Middle frontal gyrus (tissue), 1 donor: ENCODE results near the gene DLX1.

Source experiments
- DNase-seq: peaks from one replicate; pipeline ENCODE4 v3.0.0-alpha.2; 2015; ENCODE audit warnings: low spot score; ENCODE audit errors: extremely low spot score

DLX1 gene

DNA sequence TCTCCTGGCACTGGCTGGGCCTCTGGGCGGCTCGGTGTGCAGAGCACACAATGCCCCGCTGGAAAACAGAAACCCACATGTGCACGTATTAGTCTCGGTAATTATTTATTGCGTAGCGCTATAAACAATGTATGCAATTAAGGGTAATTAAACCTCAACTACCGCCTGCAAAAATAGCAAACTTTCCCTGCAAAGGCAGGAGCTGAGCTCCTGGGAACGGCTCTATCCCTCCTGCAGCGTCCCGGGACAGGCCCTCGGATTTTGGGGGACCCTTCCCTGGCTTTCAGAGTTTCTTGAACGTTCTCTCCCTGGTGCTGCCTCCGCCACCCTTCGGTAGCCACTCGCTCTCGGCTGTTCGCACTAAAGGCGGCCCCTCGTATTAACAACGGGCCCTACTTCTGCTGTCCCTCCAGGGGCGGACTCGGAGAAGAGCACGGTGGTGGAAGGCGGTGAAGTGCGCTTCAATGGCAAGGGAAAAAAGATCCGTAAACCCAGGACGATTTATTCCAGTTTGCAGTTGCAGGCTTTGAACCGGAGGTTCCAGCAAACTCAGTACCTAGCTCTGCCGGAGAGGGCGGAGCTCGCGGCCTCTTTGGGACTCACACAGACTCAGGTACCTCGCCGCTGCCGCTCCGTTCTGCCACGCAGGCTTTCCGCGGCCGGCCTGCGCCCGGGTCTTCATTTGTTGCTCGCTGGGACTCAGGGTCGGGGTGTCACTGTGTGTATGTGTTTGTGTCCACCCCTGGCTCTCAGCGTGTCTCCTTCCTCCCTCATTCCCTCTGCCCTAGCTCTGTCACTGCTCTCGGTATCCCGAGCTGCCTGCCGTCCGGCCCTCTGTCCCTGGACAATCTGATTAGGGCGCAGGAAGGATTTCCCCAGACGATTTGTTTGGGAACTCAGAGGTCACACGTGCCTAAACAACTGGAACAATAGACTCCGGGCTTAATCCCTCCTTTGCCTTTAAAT is 1.2 kb downstream of the DLX1 start:
- no peak for DNase-seq

DNA sequence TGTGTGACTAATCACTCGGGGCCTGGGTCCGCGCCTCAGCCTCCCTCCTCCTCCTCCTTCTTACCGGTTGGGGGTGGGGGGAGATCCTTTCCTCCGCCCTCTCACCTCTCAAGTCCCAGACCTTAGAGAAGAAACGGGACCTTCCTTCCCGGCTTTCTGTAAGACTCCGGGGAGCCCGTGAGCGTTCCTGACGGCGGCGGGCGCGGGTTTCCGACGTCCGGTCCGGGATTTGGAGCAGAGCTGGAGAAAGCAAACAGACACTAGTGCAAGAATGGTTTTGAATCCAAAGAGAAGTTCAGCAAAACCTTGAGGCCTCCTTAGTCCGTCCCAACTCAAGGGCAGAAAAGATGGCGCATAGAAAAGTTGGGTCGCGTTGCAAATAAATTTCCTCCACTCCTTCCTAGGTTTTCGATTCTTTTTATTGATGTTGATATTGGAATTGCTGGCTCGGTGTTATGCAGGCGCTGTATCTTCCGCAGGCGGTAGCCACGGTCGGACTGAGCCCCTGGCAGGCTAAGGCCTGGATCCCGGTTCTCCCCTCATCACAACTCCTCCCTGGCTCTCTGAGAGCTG is 2.0 kb downstream of the DLX1 start:
- DNase-seq: no peak

DNA sequence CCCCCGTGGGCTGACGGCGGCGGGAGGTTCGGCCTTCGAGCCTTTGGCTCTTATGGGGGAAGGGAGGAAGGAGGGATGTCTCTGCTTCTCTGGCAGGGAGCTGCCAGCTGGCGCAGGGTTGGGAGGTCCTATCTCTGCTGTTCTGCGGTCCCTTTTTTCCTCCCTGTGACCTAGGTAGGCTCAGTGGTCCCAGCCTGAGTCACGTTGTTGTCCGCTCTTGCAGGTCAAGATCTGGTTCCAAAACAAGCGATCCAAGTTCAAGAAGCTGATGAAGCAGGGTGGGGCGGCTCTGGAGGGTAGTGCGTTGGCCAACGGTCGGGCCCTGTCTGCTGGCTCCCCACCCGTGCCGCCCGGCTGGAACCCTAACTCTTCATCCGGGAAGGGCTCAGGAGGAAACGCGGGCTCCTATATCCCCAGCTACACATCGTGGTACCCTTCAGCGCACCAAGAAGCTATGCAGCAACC is 2.5 kb downstream of the DLX1 start:
- DNase-seq: no peak

DNA sequence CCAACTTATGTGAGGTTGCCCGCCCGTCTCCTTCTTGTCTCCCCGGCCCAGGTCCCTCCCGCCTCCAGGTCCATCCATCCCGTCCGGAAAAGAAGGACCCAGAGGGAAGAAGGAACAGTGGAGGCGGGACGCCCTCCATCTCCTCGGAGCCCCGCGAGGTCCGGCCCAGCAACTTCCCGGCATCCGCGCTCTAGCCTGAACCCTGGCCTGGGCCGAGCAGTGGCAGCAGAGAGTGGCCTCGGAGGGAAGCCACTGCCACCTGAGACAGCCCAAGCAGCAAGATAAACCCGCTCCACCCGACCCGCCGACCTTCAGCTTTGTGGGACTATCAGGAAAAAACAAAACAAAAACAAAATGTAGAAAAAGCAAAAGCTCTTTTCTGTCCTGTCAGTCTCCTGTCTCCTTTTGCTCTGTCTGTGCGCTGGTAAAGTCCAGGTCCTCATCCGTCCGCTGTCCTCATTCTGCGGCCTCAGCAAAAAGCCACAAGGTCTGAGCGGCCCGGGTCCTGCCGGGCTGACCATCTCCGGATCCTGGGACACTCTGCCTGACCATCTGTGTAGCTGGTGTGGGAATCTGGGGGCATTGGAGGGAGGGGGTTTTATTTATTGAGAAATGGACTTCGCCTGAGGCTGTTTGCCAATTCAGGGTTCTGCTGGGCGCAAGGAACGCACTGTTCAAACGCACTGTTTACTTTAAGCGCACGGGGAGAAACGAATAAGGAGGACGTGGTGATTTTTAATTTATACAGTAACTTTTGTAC is 3.1 kb downstream of the DLX1 start:
- no peak for DNase-seq

DNA sequence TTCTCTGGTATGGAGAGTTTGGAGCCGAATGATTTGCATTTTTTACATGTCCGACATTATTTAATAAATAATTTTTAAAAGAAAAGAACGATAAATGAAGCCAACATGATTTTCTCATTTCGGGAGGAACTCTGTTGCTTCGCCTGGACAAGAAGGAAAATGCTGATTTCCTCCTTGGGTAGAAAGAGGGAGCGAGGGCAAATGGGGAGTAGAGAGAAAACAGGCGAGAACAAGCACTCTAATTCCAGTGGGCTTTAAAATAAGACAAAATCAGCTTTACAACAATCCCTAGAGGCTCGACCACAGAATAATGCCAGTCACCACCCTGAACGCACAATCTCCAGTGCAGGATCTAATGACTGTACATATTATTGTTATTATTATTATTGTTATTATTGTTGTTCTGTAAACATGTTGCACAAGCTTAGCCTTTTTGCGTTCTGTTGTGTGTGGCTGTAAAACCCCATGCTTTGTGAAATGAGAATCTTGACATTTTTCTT is 3.7 kb downstream of the DLX1 start:
- DNase-seq: no peak

DNA sequence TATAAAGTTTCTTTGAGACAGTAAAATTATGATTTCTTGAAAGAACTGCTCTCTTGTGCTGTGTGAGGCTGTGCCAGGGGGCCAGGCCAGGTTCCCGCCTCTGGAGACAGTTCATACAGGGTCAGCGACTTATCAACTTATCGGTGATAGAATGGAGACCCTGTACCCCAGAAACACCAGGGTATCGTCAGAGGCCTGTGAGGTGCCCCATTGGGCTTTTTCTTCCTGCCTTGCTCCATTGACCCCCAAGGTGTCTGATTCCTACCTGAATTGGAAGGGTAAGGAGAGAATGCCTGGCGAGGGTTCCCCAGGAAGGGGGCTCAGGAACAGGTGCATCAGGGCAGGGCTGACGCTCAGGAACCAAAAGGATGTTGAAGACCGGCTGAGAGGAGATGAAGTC is 4.3 kb downstream of the DLX1 start:
- DNase-seq: no peak

DNA sequence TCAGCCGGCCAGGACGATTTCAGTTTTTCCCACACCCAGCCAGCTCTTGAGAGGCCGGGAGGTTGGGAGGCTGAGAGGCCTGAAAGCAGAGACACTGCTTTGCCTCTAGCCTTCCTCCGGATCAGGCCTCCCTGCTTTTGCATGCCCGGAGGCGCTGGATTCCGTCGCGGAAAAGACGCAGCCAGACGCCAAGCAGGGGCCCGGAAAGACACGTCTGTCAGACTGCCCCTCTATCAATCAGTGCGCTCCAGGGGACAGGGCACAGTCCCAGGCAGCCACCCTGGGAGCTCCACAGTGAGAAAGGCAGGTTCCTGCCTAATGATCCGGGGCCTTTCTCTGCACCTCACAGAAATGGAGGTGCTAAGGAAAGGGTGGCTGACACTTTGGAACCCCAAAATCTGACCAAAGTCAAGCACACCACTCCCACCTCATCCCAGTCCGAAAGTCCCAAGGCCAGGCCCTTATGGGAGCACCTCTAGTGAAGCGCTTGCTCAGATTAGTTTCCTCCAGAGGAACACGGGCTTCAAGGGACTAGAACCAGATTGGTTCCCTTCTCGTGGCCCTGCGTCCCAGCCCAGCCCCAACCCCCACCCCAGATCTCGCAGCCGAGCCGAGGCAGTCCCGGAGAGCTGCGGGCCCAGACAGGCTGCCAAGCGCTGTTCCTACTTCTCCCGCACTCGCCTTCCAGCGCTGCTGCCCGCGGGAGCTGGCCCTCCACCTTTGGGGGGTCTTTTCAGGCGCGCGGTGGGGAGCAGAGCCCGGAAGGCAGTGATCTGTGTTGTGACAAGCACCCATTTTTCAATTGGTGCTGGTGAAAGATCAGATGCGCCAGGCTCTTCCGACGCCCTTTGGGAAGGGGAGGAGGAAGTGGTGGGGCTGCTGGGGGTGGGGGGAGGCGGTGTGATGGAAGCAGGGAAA is 5.0 kb downstream of the DLX1 start:
- no peak for DNase-seq

DNA sequence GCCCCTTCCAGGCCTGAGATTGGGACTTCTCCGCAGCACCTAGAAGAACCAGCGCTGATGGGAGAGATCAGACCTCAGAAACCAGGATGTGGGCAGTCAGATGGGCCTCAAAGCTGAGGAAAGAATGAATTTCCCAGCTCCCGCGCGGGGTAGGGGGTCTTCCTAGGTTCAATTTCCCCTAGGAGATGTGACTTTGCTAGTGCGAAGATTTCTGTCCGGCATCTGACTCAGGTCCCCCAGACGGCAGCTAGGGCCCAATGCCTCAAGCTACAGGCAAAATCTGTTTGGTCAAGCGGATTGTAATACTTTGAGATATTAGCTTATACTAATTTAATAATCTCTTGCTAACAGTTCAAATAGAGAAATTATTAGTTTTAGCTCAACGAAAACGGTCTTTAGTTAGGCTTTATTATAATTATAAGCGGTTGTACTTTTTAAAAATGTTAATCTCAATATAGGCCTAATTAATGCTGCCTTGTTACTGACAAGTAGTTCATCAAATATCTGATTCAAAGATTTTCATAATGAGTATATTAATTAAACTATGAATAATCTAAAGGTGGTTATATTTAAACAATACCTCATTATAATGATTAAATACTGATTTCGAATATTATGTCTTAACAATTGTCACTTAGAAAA is 5.8 kb downstream of the DLX1 start:
- DNase-seq: no peak

DNA sequence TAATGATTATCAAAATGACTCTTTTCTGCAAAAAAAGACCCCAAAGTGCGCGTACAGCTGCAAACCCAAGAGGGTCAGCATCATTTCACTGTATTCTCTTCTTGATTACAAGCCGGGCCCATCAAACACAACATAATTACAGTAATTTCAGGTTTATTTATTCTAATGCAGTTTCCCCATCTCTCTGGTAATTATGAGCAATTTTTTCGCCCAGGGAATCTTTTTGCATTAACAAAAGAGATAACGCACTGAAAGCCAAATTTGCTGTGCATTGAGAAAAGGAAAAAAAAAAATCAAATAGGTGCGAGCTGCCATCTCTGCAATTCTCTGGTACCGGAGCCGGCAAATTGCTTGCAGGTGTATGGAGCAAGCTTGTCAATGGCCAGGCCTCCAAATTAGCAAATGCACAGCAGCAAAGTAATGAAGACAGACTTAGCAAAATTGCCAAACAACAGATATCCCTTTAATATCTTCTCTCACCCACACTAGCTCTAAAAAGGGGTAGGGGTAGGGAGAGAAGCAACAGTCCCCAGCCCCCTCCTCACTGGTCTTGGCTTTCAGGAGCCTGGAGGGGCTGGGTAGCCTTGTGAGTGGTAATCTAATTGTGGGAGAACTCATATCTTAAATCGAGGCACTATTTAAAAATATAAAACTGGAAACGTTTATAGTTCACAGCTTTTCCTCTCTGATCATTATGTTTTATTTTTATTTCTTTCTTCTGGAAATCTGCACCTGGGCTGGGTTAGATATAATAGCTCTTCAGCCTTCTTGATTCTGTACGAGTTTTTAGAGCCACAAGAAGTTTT is 6.7 kb downstream of the DLX1 start:
- no peak for DNase-seq

DNA sequence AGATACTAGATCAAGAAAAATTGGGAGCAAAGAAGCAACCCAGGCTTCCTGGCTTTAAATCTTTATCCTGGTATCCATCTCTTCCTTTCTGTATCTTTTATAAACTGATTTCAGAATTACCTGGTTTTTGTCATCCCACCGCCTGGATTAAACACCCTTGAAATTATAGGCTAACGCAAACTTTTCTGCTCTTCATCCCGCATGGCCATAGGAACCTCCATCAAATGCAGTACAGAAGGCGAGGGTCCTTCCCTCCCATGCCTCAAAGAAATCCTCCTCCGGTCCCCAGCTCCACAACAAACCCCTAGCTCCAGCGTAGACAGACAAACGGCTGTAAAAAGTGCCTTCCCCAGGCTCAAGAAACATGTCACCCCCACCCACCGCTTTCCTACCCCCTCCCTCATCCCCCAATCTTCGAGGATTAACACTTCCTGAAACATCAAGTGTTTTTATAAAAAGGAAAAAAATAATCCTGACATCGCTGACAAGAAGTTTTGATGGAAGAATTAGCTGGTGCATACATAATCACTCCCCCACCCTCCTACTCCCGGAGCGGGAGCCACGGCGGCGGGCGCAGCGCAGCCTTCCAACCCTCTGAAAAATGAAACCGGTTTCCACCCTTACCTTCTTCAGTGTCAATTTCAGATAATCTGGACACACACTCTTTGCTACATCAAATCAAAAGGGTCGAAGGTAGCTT is 7.6 kb downstream of the DLX1 start:
- no peak for DNase-seq

DNA sequence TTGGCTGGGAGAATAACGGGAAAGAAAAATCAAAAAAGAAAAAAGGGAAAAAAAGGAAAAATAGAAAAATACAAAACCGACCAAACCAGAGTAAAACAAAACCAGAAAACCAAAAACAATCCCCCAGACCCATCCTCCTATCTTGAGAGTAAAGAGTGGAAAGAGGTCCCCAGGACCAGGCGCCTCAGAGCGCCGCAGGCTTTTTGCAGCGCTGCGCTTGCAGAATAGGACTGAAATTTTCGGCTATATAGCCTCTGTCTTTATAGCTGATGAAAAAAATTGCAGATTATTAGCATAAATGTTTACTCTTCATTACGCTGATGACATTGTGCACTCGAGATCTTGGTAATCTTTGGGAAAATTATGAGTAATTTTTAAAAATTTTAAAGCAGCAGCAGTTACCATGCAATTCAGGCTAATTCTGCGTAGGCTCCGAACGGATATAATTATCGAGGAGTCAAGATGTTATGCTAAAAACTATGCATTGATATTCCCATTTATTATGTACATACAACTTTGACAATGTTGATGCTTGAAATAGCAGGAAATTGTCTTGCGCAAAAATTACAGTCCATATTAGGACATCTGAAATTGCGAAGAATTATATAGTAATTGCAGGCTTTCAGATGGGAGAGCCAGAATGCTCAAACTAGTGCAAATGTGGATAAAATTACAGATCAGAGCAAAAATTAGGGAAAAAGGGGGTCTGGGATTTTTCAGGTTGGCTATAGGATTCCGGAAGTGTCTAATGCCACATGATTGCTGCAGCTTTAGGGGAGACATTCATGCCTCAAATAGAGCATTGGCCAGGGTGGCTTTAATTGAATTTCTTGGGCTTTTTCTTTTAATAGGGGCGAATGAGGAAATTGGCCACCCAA is 8.3 kb downstream of the DLX1 start:
- DNase-seq: no peak

DNA sequence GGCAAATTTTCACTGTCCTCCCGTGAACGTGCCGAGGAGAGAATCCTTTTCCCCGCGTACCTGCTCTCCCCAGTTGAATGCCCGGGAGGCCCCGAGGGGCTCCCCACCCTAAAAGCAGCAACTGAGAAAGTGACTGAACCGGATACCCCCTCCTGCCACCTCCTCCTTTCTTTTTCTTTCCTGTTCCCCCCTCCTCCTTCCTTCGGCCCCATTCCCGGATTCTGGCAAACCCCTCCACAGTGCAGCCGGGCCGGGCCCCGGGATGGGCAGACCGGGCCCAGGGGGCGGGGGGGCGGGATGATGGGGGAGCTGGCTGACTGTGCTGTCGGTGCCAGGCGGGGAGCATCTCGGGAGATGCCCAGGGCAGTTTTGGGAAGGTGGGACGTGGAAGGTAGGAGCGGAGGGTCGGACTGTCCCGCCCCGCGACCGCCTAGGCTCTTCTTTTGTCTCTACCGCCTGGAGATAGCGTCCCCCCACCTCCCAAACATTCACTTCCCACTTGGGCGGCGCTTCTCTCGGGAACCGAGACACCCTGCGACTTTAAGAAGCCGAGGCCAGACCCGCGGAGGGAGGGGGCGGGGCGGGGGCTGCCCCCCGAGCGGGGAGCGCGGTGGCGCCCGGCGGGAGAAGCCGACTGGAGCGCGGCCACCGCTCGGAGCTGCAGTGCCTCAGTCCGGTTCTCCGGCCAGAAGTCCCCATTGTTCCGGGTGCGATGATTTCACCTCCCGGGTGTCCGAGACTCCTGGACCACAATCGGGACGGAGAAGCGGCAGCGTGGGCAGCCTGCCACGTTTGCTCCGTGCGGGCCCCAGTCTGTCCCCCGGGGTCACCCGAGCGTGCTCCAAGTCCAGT is 9.2 kb downstream of the DLX1 start:
- DNase-seq: no peak

DNA sequence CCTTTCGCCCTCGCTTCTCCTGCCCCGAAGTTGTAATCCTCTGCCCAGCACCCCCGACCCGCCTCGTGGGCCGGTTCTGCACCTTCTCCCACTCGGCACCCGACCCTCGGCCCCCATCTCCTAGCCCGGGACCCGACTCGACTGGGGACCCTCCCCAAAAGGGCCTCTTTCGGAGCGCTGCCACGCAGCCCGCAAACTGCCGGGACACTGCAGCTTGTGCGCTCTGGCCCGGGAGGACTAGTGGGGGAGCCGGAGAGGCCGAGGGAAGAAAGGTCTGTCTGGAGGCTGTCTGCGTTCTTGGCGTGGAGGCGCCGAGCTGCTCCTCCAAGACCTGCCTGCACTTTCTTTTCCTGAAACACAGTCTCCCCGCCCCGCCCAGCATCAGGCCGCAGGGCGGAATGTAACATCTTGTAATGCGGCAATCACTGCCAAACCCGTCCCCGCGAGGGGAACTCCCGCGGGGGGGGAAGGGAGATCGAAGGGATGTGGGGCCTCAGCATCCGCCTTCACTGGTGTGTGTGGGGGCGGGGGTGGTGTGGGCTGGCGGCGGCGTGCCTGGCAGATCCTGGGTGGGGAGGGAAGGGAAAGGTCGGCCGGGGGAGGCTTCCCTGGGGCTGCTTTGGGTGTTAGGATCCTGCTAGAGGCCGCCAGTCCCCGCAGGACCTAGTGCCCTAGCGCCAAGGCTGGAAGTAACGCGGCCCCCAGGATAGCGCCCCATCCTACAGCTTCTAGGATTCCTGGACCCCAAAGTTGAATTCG is 10.0 kb downstream of the DLX1 start:
- no peak for DNase-seq

DNA sequence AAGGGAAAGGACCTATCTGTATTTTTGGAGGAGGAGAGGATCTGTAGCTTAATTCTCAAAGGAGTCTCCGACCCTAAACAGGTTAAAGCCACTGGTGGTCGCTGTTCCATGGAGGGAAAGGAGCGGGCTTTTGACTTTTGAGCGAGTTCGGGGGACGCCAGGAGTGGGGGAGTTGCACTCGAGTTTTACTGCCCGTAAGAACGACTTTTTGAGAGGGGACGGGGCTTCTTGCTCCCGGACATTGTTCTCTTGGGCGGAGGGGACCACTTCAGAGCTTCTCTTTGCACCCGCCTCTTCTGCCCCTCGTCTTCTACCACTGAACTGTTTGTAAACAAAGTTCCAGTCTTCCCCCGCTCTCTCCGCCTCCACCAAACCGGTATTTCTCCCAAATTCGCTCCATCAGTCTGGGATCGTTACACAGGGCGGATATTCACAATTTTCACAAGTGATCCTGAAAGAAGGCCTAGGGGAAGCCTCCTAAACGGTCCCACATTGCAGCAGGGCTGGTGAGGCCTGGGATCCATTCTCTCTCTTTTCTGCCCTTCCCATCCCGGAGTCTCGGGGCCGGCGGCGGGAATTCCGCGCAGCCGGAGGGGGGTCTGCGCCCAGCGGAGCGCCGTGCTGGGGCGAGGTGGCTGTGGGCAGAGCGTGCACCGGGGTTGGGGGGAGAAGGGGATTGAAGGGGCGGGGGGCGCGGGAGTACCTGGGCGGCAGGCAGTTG is 10.8 kb downstream of the DLX1 start:
- no peak for DNase-seq
